MG63 (cell line): ENCODE measurements around the gene FOXN4. TPM values are rescaled to one million over a fixed set of nuclear protein-coding genes. Genes with fewer than 3 reads are reported as not detected.

ENCODE experiments used
- DNase-seq: peaks from one replicate; pipeline ENCODE4 v3.0.0-alpha.2; 2020
- H3K27me3 ChIP-seq: fragments of 250-450 bp; sonication (Bioruptor Pico); 2 replicates; pipeline ENCODE4 v1.5.1; 2020; ENCODE audit warnings: mild to moderate bottlenecking, moderate library complexity
- H3K36me3 ChIP-seq: fragments of 250-450 bp; sonication (Bioruptor Pico); 2 replicates; pipeline ENCODE4 v1.5.1; 2020; ENCODE audit warnings: mild to moderate bottlenecking, moderate library complexity
- H3K4me3 ChIP-seq: fragments of 250-450 bp; sonication (Bioruptor Pico); 2 replicates; pipeline ENCODE4 v1.5.1; 2020; ENCODE audit warnings: mild to moderate bottlenecking, moderate library complexity
- H3K9me3 ChIP-seq: fragments of 250-450 bp; sonication (Bioruptor Pico); 2 replicates; pipeline ENCODE4 v1.5.1; 2020; ENCODE audit warnings: mild to moderate bottlenecking, moderate library complexity
- total RNA-seq: library from RNA; depleted of rRNA; stranded (reverse); fragments of >200 nt; shearing (Covaris generic); gene quantifications from 2 replicates; pipeline ENCODE4 v1.2.3, GENCODE V29; 2014; ENCODE audit warnings: low replicate concordance

Gene FOXN4
- total RNA-seq, 1 experiment from 2014 or later = not detected

DNA sequence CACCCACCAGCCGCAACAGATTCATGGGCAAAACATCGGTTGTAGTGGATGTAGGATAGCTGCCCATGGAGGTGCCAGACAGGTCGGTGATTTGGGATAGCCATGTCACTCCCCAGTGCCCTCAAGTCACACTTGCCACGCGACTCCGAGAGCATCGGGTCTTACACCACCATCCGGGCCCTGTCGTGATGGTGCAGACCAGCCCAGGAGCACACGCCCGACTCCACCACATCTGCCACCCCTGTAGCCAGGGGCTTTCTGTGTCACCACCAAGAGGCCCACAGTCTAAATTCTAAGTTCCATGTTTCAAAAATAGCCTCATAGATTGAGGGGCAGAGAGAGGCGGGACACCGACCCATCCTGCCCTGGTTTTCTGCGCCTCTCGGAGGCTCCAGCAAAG lies 18.0 kb downstream of the FOXN4 start:
- no peak for DNase-seq
- Histone ChIP-seq H3K36me3 (no peaks in the 10 kb centered on the region), H3K27me3 (no peaks in the 10 kb centered on the region), H3K9me3 (no peaks in the 10 kb centered on the region), H3K4me3 (no peak overlapping the region)

DNA sequence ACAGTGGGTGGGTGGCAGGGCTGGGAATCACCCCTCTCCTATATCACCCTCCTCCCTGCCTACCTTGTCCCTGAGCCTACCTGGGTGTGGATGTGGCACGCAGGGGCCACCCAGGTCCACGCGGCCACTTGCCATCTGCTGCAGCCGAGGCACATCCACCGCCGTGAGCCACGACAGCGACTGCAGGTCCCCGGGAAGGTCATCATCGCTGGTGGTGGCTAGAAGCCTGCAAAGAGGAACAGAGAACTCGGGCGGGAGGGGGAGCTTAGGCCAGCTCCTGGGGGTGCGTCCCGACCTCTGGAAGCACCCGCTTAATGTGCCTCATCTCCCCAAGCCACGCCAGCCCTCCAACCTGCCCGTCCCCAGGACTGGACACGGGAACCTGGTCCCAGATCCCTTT lies 19.0 kb downstream of the FOXN4 start:
- no peaks in the 10 kb centered on the region for H3K36me3 ChIP-seq
- H3K27me3 ChIP-seq = no peaks in the 10 kb centered on the region
- DNase-seq = no peak

DNA sequence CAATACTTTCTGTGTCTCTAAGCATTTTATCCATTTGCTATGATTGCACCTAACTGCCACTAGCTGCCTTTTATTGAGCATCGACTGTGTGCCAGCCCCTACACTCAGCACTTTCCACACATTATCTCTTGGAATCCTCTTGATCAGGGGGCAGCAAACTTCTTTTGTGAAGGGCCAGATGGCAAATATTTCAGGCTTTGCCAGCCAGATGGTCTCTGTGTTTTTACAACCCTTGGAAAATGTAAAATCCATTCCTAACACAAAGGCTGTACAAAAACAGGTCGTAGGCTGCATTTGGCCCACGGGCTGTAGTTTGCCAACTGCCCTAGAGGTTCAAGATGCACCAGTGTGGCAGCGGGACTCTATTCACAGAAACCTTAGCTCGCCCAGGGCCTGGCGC lies 19.5 kb downstream of the FOXN4 start:
- Histone ChIP-seq H3K36me3 (no peaks in the 10 kb centered on the region), H3K9me3 (no peaks in the 10 kb centered on the region), H3K4me3 (no peak overlapping the region), H3K27me3 (no peaks in the 10 kb centered on the region)
- DNase-seq = no peak

More for the DNA sequence above, 19.0 kb downstream of the FOXN4 start:
- no peaks in the 10 kb centered on the region for H3K9me3 ChIP-seq
- H3K4me3 ChIP-seq = no peak overlapping the region

DNA sequence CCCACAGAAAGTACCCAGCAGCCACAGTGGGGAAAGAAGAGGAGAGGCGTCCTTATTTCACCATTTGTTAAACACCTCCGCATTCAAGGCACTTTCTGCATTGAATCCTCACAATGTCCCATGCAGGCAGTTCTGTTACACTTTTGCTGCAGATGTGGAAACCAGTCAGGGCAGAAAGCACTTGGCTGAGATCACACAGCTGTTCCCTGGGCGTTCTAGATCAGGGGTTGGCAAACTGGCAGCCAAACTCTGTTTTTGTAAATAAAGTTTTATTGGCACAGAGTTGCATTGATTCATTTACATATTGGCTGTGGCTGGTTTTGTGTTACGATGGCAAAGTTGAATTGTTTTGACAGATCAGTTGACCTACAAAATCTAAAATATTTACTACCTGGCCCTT lies 20.1 kb downstream of the FOXN4 start:
- no peak for DNase-seq
- no peaks in the 10 kb centered on the region for H3K27me3 ChIP-seq
- H3K4me3 ChIP-seq = no peak overlapping the region
- no peaks in the 10 kb centered on the region for H3K36me3 ChIP-seq
- H3K9me3 ChIP-seq = no peaks in the 10 kb centered on the region

DNA sequence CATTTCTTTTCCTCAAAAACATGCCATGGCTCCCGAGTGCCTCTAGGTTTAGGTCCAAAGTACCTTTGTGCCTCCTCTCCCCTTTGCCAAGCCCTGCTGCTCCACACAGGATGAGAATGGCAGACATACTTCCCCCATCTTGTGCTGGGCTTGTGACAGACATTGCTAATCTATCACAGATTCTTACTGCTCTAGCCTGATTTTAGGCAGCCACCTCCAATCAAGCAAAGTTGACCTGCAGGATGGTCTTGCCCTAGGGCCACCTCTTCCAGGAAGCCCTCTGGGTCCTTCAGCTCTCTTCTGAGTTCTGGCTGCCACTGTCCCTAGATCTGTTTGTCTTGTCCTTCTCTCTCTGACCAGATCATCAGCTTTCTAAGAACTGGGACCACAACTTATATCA lies 20.5 kb downstream of the FOXN4 start:
- Histone ChIP-seq H3K9me3 (no peaks in the 10 kb centered on the region), H3K27me3 (no peaks in the 10 kb centered on the region), H3K36me3 (no peaks in the 10 kb centered on the region), H3K4me3 (no peak overlapping the region)
- DNase-seq = no peak

DNA sequence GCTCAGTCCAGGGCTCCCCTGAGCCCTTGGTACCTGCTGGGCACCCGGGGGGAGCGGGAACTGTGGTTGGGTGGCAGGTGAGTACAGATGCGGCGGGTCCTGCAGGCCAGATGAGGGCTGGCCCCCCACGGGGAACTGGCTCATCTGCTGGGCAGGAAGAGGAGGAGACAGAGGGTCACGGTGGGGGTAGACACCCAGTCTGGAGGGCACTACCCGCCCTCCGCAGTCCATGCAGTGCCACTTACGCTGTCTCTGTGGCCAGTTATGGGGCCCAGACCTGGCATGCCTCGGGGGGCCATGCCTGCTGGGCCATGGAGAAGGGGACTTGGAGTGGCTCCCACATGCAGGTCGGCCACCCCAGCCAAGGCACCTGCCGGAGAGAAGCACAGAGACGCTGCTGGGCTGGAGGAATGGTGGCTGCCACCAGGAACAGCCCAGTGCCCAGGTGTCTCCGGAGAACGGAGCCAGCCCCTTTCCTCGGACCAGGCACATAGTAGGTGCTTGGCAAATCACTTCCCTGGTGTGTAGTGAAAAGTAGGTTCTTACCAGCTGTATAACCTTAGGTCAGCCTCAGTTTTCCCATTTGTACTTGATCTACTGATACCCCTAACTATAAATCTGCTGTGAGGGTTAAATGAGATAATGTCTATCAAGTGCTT lies 21.1 kb downstream of the FOXN4 start:
- no peak for DNase-seq
- Histone ChIP-seq H3K4me3 (no peak overlapping the region), H3K36me3 (no peaks in the 10 kb centered on the region), H3K27me3 (no peaks in the 10 kb centered on the region), H3K9me3 (no peaks in the 10 kb centered on the region)

DNA sequence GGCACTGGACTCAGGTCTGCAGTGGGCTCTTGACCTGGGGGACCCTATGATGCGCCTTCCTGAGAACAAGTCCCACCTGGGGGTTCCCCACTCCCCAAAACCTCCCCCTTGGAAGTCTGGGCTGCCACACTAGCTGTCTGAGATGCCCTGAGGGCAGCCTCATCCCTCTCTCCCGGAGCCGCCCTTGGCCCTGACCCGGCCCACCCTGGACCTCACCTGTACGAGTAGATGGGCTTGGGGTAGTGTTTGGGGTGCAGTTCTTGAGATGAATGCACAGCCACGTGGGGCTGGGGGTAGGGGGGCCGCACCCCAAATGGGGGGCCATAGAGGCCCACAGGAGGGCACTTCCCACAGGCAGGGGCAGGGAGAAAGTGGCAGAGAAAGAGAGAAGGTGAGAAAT lies 21.9 kb downstream of the FOXN4 start:
- Histone ChIP-seq H3K27me3 (no peaks in the 10 kb centered on the region), H3K9me3 (no peaks in the 10 kb centered on the region), H3K36me3 (no peaks in the 10 kb centered on the region), H3K4me3 (no peak overlapping the region)
- no peak for DNase-seq

DNA sequence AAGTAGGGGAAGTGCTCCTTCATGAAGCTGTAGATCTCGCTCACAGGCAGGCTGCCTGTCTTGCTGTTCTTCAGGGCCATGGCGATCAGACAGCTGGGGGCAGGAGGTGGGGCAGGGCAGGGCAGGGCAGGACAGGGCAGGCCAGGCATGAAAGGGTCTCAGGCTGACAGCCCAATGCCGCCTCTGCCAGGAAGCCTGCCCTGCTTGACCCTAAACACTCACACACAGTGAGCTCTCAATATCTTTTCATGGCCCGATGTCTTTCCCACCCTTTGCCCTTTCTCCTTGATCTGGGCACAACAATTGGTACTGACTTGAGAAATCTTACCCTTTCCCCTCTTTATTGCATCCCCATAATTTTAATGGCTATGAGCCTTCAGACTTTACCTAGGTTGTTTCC lies 22.4 kb downstream of the FOXN4 start:
- Histone ChIP-seq H3K27me3 (no peaks in the 10 kb centered on the region), H3K9me3 (no peaks in the 10 kb centered on the region), H3K36me3 (no peaks in the 10 kb centered on the region), H3K4me3 (no peak overlapping the region)
- DNase-seq = no peak

DNA sequence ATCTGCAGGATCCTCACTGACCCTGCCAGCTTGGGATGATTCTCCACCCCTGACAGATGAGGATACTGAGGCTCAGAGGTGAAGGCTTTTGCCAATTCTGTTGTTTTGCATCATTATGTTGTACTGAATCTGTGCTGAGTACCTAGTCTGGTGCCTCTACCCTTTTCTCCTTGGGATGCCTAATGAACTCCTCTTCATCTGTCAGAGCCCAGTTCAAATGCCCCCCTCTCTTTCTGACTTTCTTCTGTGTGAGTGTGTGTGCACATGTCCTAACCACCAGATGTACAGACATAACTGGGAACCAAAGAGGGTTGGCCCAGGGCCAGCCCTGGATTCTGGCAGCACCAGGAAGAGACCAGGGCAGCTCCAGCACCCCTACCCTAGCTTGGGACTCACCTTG lies 22.8 kb downstream of the FOXN4 start:
- no peak overlapping the region for H3K4me3 ChIP-seq
- no peaks in the 10 kb centered on the region for H3K36me3 ChIP-seq
- H3K27me3 ChIP-seq = no peaks in the 10 kb centered on the region
- DNase-seq = no peak
- H3K9me3 ChIP-seq = no peaks in the 10 kb centered on the region

DNA sequence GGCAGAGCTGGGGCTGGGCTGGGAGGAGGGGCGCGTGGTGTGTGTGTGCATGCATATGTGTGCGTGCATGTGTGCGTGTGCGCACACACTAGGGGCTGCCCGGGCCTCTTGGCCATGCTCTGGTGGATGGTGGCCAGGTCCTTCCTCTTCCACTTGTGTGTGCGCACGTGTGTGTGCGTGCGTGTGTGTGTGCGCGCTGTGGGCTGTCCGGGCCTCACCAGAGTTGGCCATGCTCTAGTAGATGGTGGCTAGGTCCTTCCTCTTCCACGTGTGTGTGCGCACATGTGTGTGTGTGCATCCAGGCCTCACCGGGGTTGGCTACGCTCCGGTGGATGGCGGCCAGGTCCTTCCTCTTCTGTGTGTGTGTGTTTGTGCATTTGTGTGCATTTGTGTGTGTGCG lies 24.7 kb downstream of the FOXN4 start:
- DNase-seq = no peak
- Histone ChIP-seq H3K4me3 (no peak overlapping the region), H3K27me3 (no peaks in the 10 kb centered on the region), H3K9me3 (no peaks in the 10 kb centered on the region), H3K36me3 (no peaks in the 10 kb centered on the region)

DNA sequence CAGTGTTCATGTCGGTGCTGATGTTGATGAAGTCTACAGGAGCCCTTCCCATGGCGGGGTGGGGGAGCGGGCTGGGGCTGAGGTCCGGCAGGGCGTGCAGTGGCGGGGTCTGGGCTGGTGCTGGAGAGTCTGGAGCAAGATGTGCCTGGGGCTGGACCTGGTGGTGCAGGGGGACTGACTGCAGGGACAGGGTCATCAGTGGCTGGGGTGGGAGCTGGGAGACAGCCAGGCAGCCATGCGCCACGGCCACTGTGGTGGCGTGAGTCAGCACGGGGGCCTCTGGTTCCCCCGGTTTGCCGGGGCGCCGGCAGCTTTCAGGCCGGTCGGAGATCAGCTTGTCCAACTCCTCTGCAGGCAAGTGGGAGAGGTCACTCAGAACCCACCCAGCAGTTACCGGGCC lies 27.6 kb downstream of the FOXN4 start:
- no peak for DNase-seq
- Histone ChIP-seq H3K36me3 (no peaks in the 10 kb centered on the region), H3K9me3 (no peaks in the 10 kb centered on the region), H3K4me3 (no peak overlapping the region), H3K27me3 (no peaks in the 10 kb centered on the region)

DNA sequence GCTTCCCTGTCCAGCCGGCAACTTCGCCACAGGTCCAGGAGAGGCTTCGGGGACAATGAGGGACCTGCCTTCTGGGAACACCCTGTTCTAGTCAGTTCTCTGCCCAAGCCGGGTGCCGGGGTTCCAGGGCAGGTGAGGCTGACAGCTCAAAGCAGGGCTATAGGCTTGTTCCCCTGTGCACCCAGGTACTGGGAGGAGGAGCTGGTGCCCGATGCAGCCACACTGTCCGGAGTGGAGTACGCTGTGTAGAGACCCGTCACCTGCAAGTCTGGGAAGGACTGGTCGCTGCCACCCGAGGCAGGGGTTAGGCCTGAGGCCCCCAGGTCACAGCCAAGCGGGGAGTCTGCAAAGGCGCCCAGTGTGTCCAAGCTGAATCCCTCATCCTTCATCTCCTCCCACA lies 29.6 kb downstream of the FOXN4 start:
- no peak for DNase-seq
- H3K36me3 ChIP-seq = no peaks in the 10 kb centered on the region
- H3K9me3 ChIP-seq = no peaks in the 10 kb centered on the region
- H3K4me3 ChIP-seq = no peak overlapping the region
- H3K27me3 ChIP-seq = no peaks in the 10 kb centered on the region

DNA sequence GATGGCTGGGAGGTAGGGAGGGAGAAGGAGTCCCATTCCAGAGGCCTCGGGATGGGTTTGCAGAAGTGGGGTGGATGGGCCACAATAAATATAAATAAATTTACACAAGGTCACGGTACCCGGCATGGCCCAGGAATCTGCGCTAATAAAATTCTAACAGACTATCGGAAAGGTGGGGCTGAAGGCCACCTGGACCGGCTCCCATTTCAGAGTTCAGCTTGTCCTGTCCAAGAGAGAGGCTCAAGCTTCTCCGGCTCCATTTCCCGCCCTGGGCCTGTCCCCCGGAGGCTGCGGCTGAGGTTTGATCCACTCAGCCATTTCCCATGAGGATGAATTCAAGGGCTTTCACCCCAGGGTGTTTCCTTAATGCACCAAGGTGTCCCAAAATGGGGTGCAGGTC lies 30.2 kb downstream of the FOXN4 start:
- H3K4me3 ChIP-seq = no peak overlapping the region

DNA sequence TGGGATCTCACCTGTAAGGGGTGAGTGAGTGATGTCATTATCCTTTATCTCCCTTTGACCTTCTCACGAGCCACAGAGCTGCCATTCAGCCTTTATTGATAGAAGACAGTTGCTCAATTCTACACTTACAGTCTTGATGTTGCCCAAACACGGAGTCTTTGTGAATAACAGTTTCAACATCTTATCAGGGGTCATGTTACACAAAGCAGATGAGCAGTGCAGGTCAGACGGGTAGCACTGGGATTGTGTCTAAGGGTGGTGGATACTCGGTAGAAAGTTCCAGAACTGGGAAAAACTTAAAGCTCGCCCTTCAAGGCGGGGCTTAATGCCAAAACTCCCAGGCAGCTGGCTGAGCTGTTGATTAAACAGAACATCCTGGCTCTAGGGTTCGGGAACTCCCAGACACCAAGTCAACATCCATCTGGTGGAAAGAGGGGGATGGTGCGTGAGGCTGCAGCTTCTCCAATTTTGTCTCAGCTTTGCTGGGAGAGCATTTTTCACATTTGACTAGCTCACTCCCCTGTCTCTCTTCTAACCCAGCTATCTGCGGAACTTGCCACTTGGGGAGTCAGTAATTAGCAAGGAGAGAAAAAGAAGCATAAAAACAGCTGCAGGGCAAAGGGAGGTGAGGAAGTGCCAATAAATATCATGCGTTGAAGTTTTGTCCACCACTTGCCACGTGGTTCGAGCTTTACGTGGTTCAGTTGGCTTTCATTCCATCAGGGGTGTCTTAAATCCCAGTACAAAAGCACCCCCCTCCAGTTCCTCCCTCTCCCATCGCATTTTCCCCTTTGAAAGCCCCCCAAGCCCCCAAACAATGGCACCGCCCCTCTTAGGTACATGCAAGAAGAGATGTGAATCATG lies 31.0 kb downstream of the FOXN4 start:
- Histone ChIP-seq H3K36me3 (no peaks in the 10 kb centered on the region), H3K27me3 (no peaks in the 10 kb centered on the region), H3K9me3 (no peaks in the 10 kb centered on the region), H3K4me3 (no peak overlapping the region)
- no peak for DNase-seq

More for the DNA sequence above, 30.2 kb downstream of the FOXN4 start:
- Histone ChIP-seq H3K27me3 (no peaks in the 10 kb centered on the region), H3K9me3 (no peaks in the 10 kb centered on the region), H3K36me3 (no peaks in the 10 kb centered on the region)
- DNase-seq = no peak

DNA sequence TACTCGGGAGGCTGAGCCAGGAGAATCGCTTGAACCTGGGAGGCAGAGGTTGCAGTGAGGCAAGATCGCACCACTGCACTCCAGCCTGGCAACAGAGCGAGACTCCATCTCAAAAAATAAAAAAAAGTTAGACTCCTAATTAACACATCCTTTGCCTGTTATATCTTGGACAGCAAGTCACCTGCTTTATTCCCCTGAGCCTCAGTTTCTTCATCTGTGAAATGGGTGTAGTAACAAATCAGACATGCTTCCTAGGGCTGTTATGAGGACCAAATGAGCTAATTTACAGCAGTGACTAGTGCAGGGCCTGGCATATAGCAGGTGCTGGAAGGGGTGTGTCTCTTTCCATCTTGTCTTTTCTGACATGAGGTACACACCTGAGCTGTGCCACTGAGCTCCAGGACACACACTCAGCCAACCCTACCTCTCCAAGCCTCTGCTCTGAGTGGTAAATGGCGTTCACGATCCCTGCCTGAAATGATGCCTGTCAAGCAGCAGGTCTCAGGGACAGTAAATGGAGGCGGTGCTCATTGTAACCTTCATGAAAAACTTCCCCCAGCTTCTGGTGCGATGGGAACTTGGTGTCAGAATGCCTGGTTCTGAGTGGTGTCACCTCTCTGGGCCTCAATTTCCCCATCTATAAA lies 31.7 kb downstream of the FOXN4 start:
- H3K27me3 ChIP-seq = no peaks in the 10 kb centered on the region
- no peak for DNase-seq
- H3K36me3 ChIP-seq = no peaks in the 10 kb centered on the region
- no peaks in the 10 kb centered on the region for H3K9me3 ChIP-seq
- no peak overlapping the region for H3K4me3 ChIP-seq

DNA sequence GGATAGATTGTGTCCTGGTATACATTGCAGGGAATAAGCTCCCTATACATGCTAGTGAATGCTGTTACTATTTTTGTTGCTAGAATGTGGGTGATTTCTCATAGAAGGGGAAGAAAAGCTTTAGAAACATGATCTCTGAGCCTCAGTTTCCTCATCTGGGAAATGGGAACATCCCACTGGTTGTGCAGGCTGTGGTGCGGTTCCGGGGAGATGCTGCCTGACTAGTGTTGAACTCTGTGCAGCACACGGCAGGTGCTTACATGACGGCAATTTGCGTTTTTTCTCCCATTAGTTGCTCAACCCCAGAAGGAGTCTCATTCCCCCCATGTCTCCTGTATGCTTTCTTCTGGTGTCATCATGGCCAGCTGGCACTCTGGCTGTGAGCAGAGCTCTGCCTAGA lies 32.9 kb downstream of the FOXN4 start:
- Histone ChIP-seq H3K27me3 (no peaks in the 10 kb centered on the region), H3K9me3 (no peaks in the 10 kb centered on the region), H3K4me3 (no peak overlapping the region), H3K36me3 (no peaks in the 10 kb centered on the region)
- DNase-seq = no peak

DNA sequence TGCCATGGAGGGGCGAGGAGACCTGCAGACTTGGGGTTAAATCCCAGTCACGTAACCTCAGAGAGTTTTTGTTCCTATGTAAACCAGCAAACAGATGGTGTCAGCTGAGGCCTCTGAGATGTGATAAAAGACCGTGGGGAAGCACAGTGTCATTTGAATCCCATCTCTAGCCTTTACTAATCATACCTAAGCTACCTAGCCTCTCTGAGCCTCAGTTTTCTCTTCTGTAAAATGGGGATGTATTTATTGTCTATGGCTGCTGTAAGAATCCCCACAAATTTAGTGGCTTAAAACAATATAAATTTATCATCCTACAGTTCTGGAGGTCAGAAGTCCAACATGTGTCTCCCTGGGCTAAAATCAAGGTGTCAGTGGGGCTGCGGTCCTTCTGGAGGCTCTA lies 33.9 kb downstream of the FOXN4 start:
- no peak overlapping the region for H3K4me3 ChIP-seq
- no peaks in the 10 kb centered on the region for H3K36me3 ChIP-seq
- H3K27me3 ChIP-seq = no peaks in the 10 kb centered on the region
- DNase-seq = no peak
- no peaks in the 10 kb centered on the region for H3K9me3 ChIP-seq

DNA sequence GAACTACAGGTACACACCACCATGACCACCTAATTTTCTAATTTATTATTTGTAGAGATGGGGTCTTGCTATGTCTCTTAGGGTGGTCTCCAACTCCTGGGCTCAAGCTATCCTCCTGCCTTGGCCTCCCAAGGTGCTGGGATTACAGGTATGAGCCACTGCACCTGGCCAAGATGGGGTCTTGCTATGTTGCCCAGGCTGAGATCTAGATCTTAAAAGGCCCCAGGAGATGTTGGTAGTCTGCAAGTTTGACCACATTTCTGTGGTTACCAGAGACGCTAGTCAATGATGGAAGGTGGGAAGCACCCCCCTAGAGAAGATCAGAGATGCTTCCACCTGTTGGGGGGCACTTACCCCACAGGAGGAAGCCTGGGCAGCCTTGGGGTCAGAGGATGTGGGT lies 34.7 kb downstream of the FOXN4 start:
- DNase-seq = no peak
- Histone ChIP-seq H3K36me3 (no peaks in the 10 kb centered on the region), H3K27me3 (no peaks in the 10 kb centered on the region), H3K4me3 (no peak overlapping the region), H3K9me3 (no peaks in the 10 kb centered on the region)
